GM12864 (cell line): ENCODE results near the gene SLC26A11.

Source experiments
- DNase-seq: peaks from one replicate; pipeline ENCODE4 v3.0.0-alpha.2; 2011; ENCODE audit warnings: low read depth
- H3K4me3 ChIP-seq: 2 replicates; pipeline ENCODE4 v1.5.1; 2011; ENCODE audit warnings: mild to moderate bottlenecking, low read depth, low read length, control low read depth
- CTCF ChIP-seq: IDR thresholded peaks from 2 replicates; pipeline ENCODE4 v1.5.1; 2011; ENCODE audit warnings: low read depth, mild to moderate bottlenecking, moderate library complexity, low read length, control low read depth, inconsistent platforms; ENCODE audit errors: missing control alignments

Gene SLC26A11

DNA sequence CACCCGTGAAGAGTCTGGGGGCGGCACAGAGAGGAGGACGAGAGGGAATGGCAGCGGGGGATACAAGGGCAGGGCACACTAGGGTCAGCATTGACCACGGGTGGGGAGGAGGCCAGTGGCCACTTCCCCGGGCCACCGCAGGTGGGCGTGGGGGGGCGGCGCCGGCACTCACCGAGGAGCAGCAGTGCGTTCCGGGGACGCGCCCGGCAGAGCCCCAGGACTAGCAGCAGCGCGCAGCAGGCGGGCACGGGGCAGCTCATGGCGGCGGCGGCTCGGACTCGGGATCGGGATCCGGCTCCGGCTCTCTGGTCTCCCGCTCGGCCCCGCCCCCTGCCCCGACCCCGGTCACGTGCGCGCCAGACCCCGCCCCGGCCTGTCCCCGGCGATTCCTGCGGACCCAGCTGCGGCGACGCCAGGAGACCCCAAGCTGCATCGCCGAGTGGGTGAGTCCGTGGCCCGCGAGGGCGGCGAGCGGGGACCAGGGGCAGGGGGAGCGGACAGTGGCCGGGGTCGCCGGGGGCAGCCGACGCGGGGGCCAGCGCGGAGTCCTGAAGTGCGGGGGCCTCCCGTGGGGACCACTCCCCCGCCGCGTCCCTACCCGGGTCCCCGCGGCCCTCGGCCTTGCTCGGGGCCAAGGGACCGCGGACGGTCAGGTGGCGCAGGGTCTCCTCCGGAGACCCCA lies at the start of gene SLC26A11, which contains the start of gene SGSH:
Gene SLC26A11, plus strand, starts transcription at position 374 of the 682 bp plus-strand sequence. CDS start 1,134 bp downstream, outside the sequence.
Gene SGSH, minus strand, starts transcription at position 280 of the 682 bp plus-strand sequence. Its CDS starts 20 bp downstream, at position 260.
- no peak for TF ChIP-seq CTCF
- peak within 1 kb of the TSS; percentile 98 for H3K4me3 ChIP-seq

GRCh38 chr17:80171681-80172080 lies 48.5 kb upstream of the SLC26A11 start:
- TF ChIP-seq CTCF = no peak

More for the DNA sequence above, at the start of gene SLC26A11, which contains the start of gene SGSH:
- no peak for DNase-seq

DNA sequence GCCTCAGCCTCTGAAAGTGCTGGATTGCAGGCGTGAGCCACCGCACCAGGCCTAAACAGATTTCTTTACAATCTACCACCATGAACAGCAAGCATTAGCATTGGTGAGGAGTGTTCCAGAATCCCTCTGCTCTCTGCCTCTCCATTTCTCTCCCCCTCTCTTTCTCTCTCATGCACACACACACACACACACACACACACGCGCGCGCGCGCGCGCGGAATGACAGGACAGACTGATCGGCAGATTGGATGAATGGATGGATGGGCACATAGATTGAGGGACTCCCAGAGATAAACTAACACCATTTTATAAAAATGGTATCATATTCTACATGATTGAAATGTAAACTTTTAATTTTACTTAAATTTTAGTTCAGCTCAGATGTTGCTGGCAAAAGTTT lies 47.1 kb upstream of the SLC26A11 start:
- H3K4me3 ChIP-seq = no peak overlapping the region
- TF ChIP-seq CTCF = no peak
- no peak for DNase-seq

More at GRCh38 chr17:80171681-80172080, 48.5 kb upstream of the SLC26A11 start:
- no peak overlapping the region for H3K4me3 ChIP-seq
- no peak for DNase-seq

- no peak for TF ChIP-seq CTCF
- no peak overlapping the region for H3K4me3 ChIP-seq
- no peak for DNase-seq
These were observed 46.3 kb upstream of the SLC26A11 start for GRCh38 chr17:80173916-80174315.

GRCh38 chr17:80176757-80177156 lies 43.5 kb upstream of the SLC26A11 start:
- DNase-seq = no peak
- no peak for TF ChIP-seq CTCF
- no peak overlapping the region for H3K4me3 ChIP-seq

DNA sequence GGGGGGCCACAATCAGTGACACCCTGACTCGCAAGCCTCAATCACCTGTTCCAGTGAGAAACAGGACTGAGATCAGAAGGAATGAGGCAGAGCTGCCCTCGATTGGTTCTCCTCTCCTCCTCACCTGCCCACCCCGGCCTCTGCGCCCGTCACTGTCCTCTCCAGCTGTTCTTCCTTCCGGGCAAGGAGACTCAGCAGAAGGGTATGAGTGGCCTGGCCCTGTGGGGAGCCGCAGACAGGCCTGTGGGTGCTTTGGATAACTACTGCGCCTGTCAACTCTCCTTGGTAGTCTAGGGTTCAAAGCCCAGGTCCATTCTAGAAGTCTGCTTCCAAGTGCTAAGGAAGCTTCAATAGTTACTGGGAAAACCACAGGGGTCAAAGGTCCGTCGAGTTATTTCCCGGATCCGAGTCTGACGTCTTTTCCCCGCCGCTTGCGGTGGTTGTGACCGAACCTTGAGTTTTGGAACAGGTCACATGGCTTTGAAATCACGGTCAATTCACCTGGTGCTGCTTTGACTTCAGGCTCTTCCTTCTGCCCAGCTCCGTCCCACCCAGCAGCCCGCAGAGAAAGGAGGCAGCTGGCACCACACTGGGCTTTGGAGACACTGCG lies 42.1 kb upstream of the SLC26A11 start:
- H3K4me3 ChIP-seq = no peak overlapping the region
- DNase-seq = no peak
- TF ChIP-seq CTCF = no peak

- no peak for DNase-seq
- TF ChIP-seq CTCF = no peak
- H3K4me3 ChIP-seq = no peak overlapping the region
These were observed 40.0 kb upstream of the SLC26A11 start for GRCh38 chr17:80180192-80180591.
